Activated CD8-positive, alpha-beta memory T cell treated with anti-CD3 and anti-CD28 coated beads for 4 hours (primary cell): ENCODE measurements around the gene GALNT11.
"Not testable (repeated sequence)": the region's sequence is repeated elsewhere in the genome, so short reads cannot be mapped to it uniquely, and the experiment has no call there.

Experiments
- DNase-seq, 2 donors: peaks; one replicate each; pipeline ENCODE4 v3.0.0-alpha.2; 2020; ENCODE audit warnings: low read depth in 2 of 2

GALNT11 gene

GRCh38 chr7:152075379-152075778 lies 49.9 kb downstream of the GALNT11 start:
- not testable (repeated sequence) for DNase-seq

GRCh38 chr7:152076324-152076821 lies 50.9 kb downstream of the GALNT11 start:
- no peak for DNase-seq

GRCh38 chr7:152076940-152077933 lies 51.8 kb downstream of the GALNT11 start:
- no peak for DNase-seq

GRCh38 chr7:152078025-152078424 lies 52.6 kb downstream of the GALNT11 start:
- no peak for DNase-seq

- no peak for DNase-seq
Observed at GRCh38 chr7:152078786-152079185, 53.3 kb downstream of the GALNT11 start.

GRCh38 chr7:152081088-152081487 lies 55.6 kb downstream of the GALNT11 start:
- no peak for DNase-seq

- not testable (repeated sequence) for DNase-seq
Observed at GRCh38 chr7:152082073-152082721, 56.7 kb downstream of the GALNT11 start.

GRCh38 chr7:152085131-152085530 lies 59.7 kb downstream of the GALNT11 start:
- DNase-seq, result no peak

- DNase-seq, result no peak
Observed at GRCh38 chr7:152086513-152086912, 61.0 kb downstream of the GALNT11 start.

- no peak for DNase-seq
Observed at GRCh38 chr7:152089183-152089582, 63.7 kb downstream of the GALNT11 start.

GRCh38 chr7:152090747-152091146 lies 65.3 kb downstream of the GALNT11 start:
- DNase-seq, result no peak

- DNase-seq, result no peak
Observed at GRCh38 chr7:152093717-152094116, 68.2 kb downstream of the GALNT11 start.

- DNase-seq, result no peak
Observed at GRCh38 chr7:152095771-152096170, 70.3 kb downstream of the GALNT11 start.

GRCh38 chr7:152097330-152097729 lies 71.9 kb downstream of the GALNT11 start:
- DNase-seq, result no peak

GRCh38 chr7:152103066-152103465 lies 77.6 kb downstream of the GALNT11 start:
- DNase-seq, result no peak

GRCh38 chr7:152103691-152104090 lies 78.2 kb downstream of the GALNT11 start:
- no peak for DNase-seq

GRCh38 chr7:152105205-152105604 lies 79.7 kb downstream of the GALNT11 start:
- DNase-seq, result no peak

- DNase-seq, result no peak
Observed at GRCh38 chr7:152106990-152107389, 81.5 kb downstream of the GALNT11 start.

GRCh38 chr7:152107945-152108344 lies 82.5 kb downstream of the GALNT11 start:
- DNase-seq, result no peak

- DNase-seq, result no peak
Observed at GRCh38 chr7:152108359-152108758, 82.9 kb downstream of the GALNT11 start.

GRCh38 chr7:152112829-152113228 lies 87.4 kb downstream of the GALNT11 start:
- no peak for DNase-seq

- no peak for DNase-seq
Observed at GRCh38 chr7:152115021-152115718, 89.7 kb downstream of the GALNT11 start.
